Astrocyte (in vitro differentiated cells and primary cell): ENCODE results near the gene NBEA. TPM values are rescaled to one million over a fixed set of nuclear protein-coding genes. Genes with fewer than 3 reads are reported as not detected.

Experiments used
- DNase-seq: peaks from one replicate; pipeline ENCODE4 v3.0.0-alpha.2; 2010; ENCODE audit warnings: low read depth
- FAIRE-seq: peaks from 2 replicates; lab custom pipeline; 2011; peaks lifted over from hg19 to GRCh38; lab: Jason Lieb, UNC
- H2AFZ ChIP-seq: 2 replicates; pipeline ENCODE4 v1.6.0; 2012; ENCODE audit warnings: low read depth, low read length, inconsistent platforms
- H3K27ac ChIP-seq: 2 replicates; pipeline ENCODE4 v1.5.1; 2011; ENCODE audit warnings: low read depth, low read length, inconsistent platforms
- H3K27me3 ChIP-seq: 2 replicates; pipeline ENCODE4 v1.6.0; 2011; ENCODE audit warnings: low read length, inconsistent platforms; ENCODE audit not compliant: insufficient read depth
- H3K36me3 ChIP-seq: 2 replicates; pipeline ENCODE4 v1.5.1; 2011; ENCODE audit warnings: low read length, inconsistent platforms; ENCODE audit not compliant: insufficient read depth
- H3K4me1 ChIP-seq: 2 replicates; pipeline ENCODE4 v1.5.1; 2011; ENCODE audit warnings: low read length, inconsistent platforms; ENCODE audit not compliant: insufficient read depth
- H3K4me2 ChIP-seq: 2 replicates; pipeline ENCODE4 v1.6.0; 2012; ENCODE audit warnings: low read length, inconsistent platforms
- H3K4me3 ChIP-seq: 2 replicates; pipeline ENCODE4 v1.5.1; 2011; ENCODE audit warnings: low read depth, mild to moderate bottlenecking, low read length, inconsistent platforms; ENCODE audit not compliant: insufficient read depth
- H3K79me2 ChIP-seq: 2 replicates; pipeline ENCODE4 v1.6.0; 2012; ENCODE audit warnings: mild to moderate bottlenecking, low read length, inconsistent platforms; ENCODE audit not compliant: insufficient read depth
- H3K9ac ChIP-seq: 2 replicates; pipeline ENCODE4 v1.6.0; 2012; ENCODE audit warnings: mild to moderate bottlenecking, low read length, inconsistent platforms
- H3K9me3 ChIP-seq: 2 replicates; pipeline ENCODE4 v1.5.1; 2012; ENCODE audit warnings: low read depth, mild to moderate bottlenecking, low read length, inconsistent platforms; ENCODE audit not compliant: insufficient read depth
- H4K20me1 ChIP-seq: 2 replicates; pipeline ENCODE4 v1.6.0; 2012; ENCODE audit warnings: low read length, inconsistent platforms; ENCODE audit not compliant: insufficient read depth
- H3K27ac Mint-ChIP-seq: one replicate; pipeline ENCODE4 v1.8.0; 2021; ENCODE audit warnings: mild to moderate bottlenecking, mixed read lengths; ENCODE audit not compliant: unreplicated experiment
- H3K27me3 Mint-ChIP-seq: one replicate; pipeline ENCODE4 v1.8.0; 2021; ENCODE audit warnings: low read depth, mixed read lengths; ENCODE audit not compliant: unreplicated experiment
- H3K36me3 Mint-ChIP-seq: one replicate; pipeline ENCODE4 v1.8.0; 2021; ENCODE audit warnings: low read depth, mixed read lengths; ENCODE audit not compliant: unreplicated experiment
- H3K4me1 Mint-ChIP-seq: one replicate; pipeline ENCODE4 v1.8.0; 2021; ENCODE audit warnings: low read depth, mixed read lengths; ENCODE audit not compliant: unreplicated experiment
- H3K4me3 Mint-ChIP-seq: one replicate; pipeline ENCODE4 v1.8.0; 2021; ENCODE audit warnings: mild to moderate bottlenecking, moderate library complexity, mixed read lengths; ENCODE audit not compliant: unreplicated experiment
- H3K9me3 Mint-ChIP-seq: one replicate; pipeline ENCODE4 v1.8.0; 2021; ENCODE audit warnings: mild to moderate bottlenecking, mixed read lengths; ENCODE audit not compliant: unreplicated experiment
- EZH2 ChIP-seq: IDR thresholded peaks from 2 replicates; pipeline ENCODE4 v1.6.1; 2012; ENCODE audit warnings: mild to moderate bottlenecking, low read length, inconsistent platforms; ENCODE audit not compliant: insufficient read depth
- total RNA-seq: library from RNA; stranded (reverse); gene quantifications from 2 replicates; pipeline ENCODE4 v1.2.1, GENCODE V29; 2021
- TF ChIP-seq, protein P1 (sequence below): IDR thresholded peaks from 2 replicates; pipeline ENCODE4 v1.5.1; 2011; ENCODE audit warnings: low read depth, mild to moderate bottlenecking, inconsistent platforms, low read length, moderate library complexity; ENCODE audit not compliant: insufficient read depth

NBEA gene
- total RNA-seq, 1 donor from 2014 or later: 7.8 TPM

- FAIRE-seq (no peak), DNase-seq (no peak)
- Histone ChIP-seq H3K9me3 (no peaks in the 10 kb centered on the region), H3K36me3 (no peaks in the 10 kb centered on the region), H3K4me1 (no peaks in the 10 kb centered on the region), H3K27ac (no peak overlapping the region), H3K4me2 (no peak overlapping the region), H3K79me2 (no peaks in the 10 kb centered on the region), H3K27me3 (no peaks in the 10 kb centered on the region), H3K4me3 (no peak overlapping the region), H4K20me1 (no peaks in the 10 kb centered on the region), H3K9ac (no peak overlapping the region), H2AFZ (no peak overlapping the region)
- TF ChIP-seq EZH2: no peak
- TF ChIP-seq, protein P1, sequence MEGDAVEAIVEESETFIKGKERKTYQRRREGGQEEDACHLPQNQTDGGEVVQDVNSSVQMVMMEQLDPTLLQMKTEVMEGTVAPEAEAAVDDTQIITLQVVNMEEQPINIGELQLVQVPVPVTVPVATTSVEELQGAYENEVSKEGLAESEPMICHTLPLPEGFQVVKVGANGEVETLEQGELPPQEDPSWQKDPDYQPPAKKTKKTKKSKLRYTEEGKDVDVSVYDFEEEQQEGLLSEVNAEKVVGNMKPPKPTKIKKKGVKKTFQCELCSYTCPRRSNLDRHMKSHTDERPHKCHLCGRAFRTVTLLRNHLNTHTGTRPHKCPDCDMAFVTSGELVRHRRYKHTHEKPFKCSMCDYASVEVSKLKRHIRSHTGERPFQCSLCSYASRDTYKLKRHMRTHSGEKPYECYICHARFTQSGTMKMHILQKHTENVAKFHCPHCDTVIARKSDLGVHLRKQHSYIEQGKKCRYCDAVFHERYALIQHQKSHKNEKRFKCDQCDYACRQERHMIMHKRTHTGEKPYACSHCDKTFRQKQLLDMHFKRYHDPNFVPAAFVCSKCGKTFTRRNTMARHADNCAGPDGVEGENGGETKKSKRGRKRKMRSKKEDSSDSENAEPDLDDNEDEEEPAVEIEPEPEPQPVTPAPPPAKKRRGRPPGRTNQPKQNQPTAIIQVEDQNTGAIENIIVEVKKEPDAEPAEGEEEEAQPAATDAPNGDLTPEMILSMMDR: no peak
- Mint-ChIP-seq H3K4me1 (no peaks in the 10 kb centered on the region), H3K27me3 (no peaks in the 10 kb centered on the region), H3K9me3 (no peaks in the 10 kb centered on the region), H3K36me3 (no peaks in the 10 kb centered on the region), H3K4me3 (no peak overlapping the region), H3K27ac (no peak overlapping the region)
These were observed 613.0 kb downstream of the NBEA start for GRCh38 chr13:35554972-35555623.

GRCh38 chr13:35557475-35557874 lies 615.4 kb downstream of the NBEA start:
- TF ChIP-seq, protein P1: no peak
- TF ChIP-seq EZH2: no peak
- Histone ChIP-seq H3K27ac (no peak overlapping the region), H3K4me3 (no peak overlapping the region), H3K9me3 (no peaks in the 10 kb centered on the region), H3K27me3 (no peaks in the 10 kb centered on the region), H3K36me3 (no peaks in the 10 kb centered on the region), H3K4me1 (no peaks in the 10 kb centered on the region), H2AFZ (no peak overlapping the region), H3K79me2 (no peaks in the 10 kb centered on the region), H4K20me1 (no peaks in the 10 kb centered on the region), H3K9ac (no peak overlapping the region), H3K4me2 (no peak overlapping the region)
- Mint-ChIP-seq H3K9me3 (no peaks in the 10 kb centered on the region), H3K27me3 (no peaks in the 10 kb centered on the region), H3K4me1 (no peaks in the 10 kb centered on the region), H3K27ac (no peak overlapping the region), H3K36me3 (no peaks in the 10 kb centered on the region), H3K4me3 (no peak overlapping the region)
- FAIRE-seq (no peak), DNase-seq (no peak)

GRCh38 chr13:35561540-35561939 lies 619.5 kb downstream of the NBEA start:
- no peak for FAIRE-seq
- TF ChIP-seq, protein P1: no peak
- TF ChIP-seq EZH2: no peak

More at GRCh38 chr13:35561540-35561939, 619.5 kb downstream of the NBEA start:
- Histone ChIP-seq H3K4me2 (no peak overlapping the region), H3K27ac (no peak overlapping the region), H3K4me1 (no peaks in the 10 kb centered on the region), H3K79me2 (no peaks in the 10 kb centered on the region), H3K9me3 (no peaks in the 10 kb centered on the region), H2AFZ (no peak overlapping the region), H3K4me3 (no peak overlapping the region), H3K9ac (no peak overlapping the region), H4K20me1 (no peaks in the 10 kb centered on the region), H3K27me3 (no peaks in the 10 kb centered on the region), H3K36me3 (no peaks in the 10 kb centered on the region)
- H3K36me3 Mint-ChIP-seq: no peaks in the 10 kb centered on the region
- no peak for DNase-seq
- H3K27ac Mint-ChIP-seq: no peak overlapping the region
- H3K4me3 Mint-ChIP-seq: no peak overlapping the region
- H3K27me3 Mint-ChIP-seq: no peaks in the 10 kb centered on the region
- H3K4me1 Mint-ChIP-seq: no peaks in the 10 kb centered on the region
- no peaks in the 10 kb centered on the region for H3K9me3 Mint-ChIP-seq
